Measurements from ENCODE around the gene RASAL3. TPM values are rescaled to one million over a fixed set of nuclear protein-coding genes. Genes with fewer than 3 reads are reported as not detected.

Gene RASAL3
- total and polyA plus RNA-seq, 2 of the 8 experiments (the other 6 are each of a cell fraction or from before 2014, with no cell fraction given), result 0.19 to 0.63 TPM

GRCh38 chr19:15412832-15413231, 51.5 kb downstream of the RASAL3 start:
- POLR2A ChIA-PET (ENCODE audit: partially characterized antibody), result interaction anchor here (1.0 to 2.3 kb wide), 6 partner anchors 8 to 217 kb away, joined by 3 to 12 read pairs (median 4); partner anchors contain the start of gene EPHX3
- H3K56ac ChIP-seq (replicated peaks; ENCODE audit: insufficient read length, low read depth, low read length), result no peak overlapping the region
- no peak for TF ChIP-seq SIRT6 (IDR thresholded peaks at IDR 0.05; ENCODE audit: low read length)
- TF ChIP-seq RAD21 (IDR thresholded peaks at IDR 0.05 in 1 of 2, conservative IDR thresholded peaks at IDR 0.05 in 1 of 2; ENCODE audit: low read depth in 2 of 2, low read length in 2 of 2), result no peak
- no peak overlapping the region for H3K18ac ChIP-seq (ENCODE audit: extremely low read depth, low read length)
- no peak overlapping the region for H3K23ac ChIP-seq (ENCODE audit: insufficient read length)
- no peak overlapping the region for H4K8ac ChIP-seq (ENCODE audit: extremely low read depth, insufficient read depth, low read length)
- no peak overlapping the region for H3K9ac ChIP-seq (replicated peaks in 1 of 4; ENCODE audit: extremely low read depth in 1 of 4, low read depth in 3 of 4, low read length in 3 of 4)
- peaks cover 16 to 18% of the 10 kb centered on the region in 2 experiments for H4K20me1 ChIP-seq (replicated peaks in 1 of 2; ENCODE audit: control insufficient read depth in 1 of 2, insufficient read depth in 2 of 2, low read length in 2 of 2)
- 95% methylated on average over 4 of the region's 4 CpGs; no CpG with 5 or more reads in 1 of the 2 experiments for WGBS, 2 experiments (ENCODE audit: extremely low coverage in 1 of 2, insufficient coverage in 1 of 2, insufficient read length in 1 of 2, insufficient replicate concordance in 2 of 2, low coverage in 1 of 2, low lambda C conversion rate in 2 of 2, missing lambda C conversion rate in 1 of 2)
- H3K4me3 ChIP-seq (ENCODE audit: extremely low read depth in 1 of 4, insufficient read depth in 2 of 4, low read depth in 3 of 4, low read length in 4 of 4), result no peak overlapping the region
- no peak overlapping the region for H2BK15ac ChIP-seq (ENCODE audit: low read length)
- H2BK120ac ChIP-seq (replicated peaks; ENCODE audit: low read depth, low read length), result no peak overlapping the region
- no peak overlapping the region for H2BK12ac ChIP-seq (ENCODE audit: low read depth, low read length)
- H3K36me3 ChIP-seq (ENCODE audit: control insufficient read depth in 2 of 4, insufficient read depth in 4 of 4, low read length in 3 of 4), result peaks cover 0 to 24% (median 15%) of the 10 kb centered on the region in 4 experiments; a peak in 7 of 8 replicates
- H2AK5ac ChIP-seq (ENCODE audit: low read depth, low read length), result no peak overlapping the region
- no peaks in the 10 kb centered on the region for H3K27me3 ChIP-seq (replicated peaks in 1 of 4; ENCODE audit: control insufficient read depth in 3 of 4, extremely low read depth in 1 of 4, insufficient read depth in 3 of 4, low read length in 3 of 4)
- H2AFZ ChIP-seq (ENCODE audit: low read length), result no peak overlapping the region
- H3K4me2 ChIP-seq (ENCODE audit: insufficient read depth in 1 of 2, low read depth in 2 of 2, low read length in 2 of 2), result no peak overlapping the region
- FAIRE-seq, result no peak
- H3K79me2 ChIP-seq (ENCODE audit: control insufficient read depth in 1 of 2, insufficient read depth in 2 of 2, low read length in 2 of 2), result peaks cover 45 to 95% of the 10 kb centered on the region in 2 experiments
- H3K14ac ChIP-seq (ENCODE audit: insufficient read length), result no peak overlapping the region
- H3K4ac ChIP-seq (replicated peaks; ENCODE audit: insufficient read length, low read depth, low read length), result no peak overlapping the region
- peaks cover 2% of the 10 kb centered on the region; the same call in 1 of the 2 replicates for H3K23me2 ChIP-seq (ENCODE audit: low read depth, low read length)
- H3K27ac ChIP-seq (ENCODE audit: low read depth, low read length), result no peak overlapping the region
- H3K4me1 ChIP-seq (replicated peaks in 1 of 4; ENCODE audit: control insufficient read depth in 3 of 4, insufficient read depth in 4 of 4, low read length in 3 of 4), result peaks cover 0 to 4% (median 3%) of the 10 kb centered on the region in 4 experiments; a peak in 5 of 7 replicates
- peaks cover 8% of the 10 kb centered on the region for H3K79me1 ChIP-seq (ENCODE audit: low read depth, low read length)
- CTCF ChIA-PET (ENCODE audit: partially characterized antibody), result interaction anchor here (0.6 to 1.3 kb wide), 7 partner anchors 30 to 630 kb away, joined by 3 read pairs; no protein-coding TSS in a partner anchor
- no peak overlapping the region for H2BK20ac ChIP-seq (ENCODE audit: low read length)
- H2BK5ac ChIP-seq (ENCODE audit: low read depth, low read length), result no peak overlapping the region
- DNase-seq (ENCODE audit: low read depth in 1 of 2, low spot score in 2 of 2), result no peak
- H3K9me3 ChIP-seq (ENCODE audit: insufficient read depth in 2 of 2, low read depth in 1 of 2, low read length in 1 of 2), result no peaks in the 10 kb centered on the region
- H4K91ac ChIP-seq (replicated peaks; ENCODE audit: insufficient read length, low read length), result no peak overlapping the region
- H4K5ac ChIP-seq (ENCODE audit: insufficient read length, low read depth, low read length), result no peak overlapping the region

Measured in H1 (cell line).